ENCODE measurements around the gene MAEA.

DNA sequence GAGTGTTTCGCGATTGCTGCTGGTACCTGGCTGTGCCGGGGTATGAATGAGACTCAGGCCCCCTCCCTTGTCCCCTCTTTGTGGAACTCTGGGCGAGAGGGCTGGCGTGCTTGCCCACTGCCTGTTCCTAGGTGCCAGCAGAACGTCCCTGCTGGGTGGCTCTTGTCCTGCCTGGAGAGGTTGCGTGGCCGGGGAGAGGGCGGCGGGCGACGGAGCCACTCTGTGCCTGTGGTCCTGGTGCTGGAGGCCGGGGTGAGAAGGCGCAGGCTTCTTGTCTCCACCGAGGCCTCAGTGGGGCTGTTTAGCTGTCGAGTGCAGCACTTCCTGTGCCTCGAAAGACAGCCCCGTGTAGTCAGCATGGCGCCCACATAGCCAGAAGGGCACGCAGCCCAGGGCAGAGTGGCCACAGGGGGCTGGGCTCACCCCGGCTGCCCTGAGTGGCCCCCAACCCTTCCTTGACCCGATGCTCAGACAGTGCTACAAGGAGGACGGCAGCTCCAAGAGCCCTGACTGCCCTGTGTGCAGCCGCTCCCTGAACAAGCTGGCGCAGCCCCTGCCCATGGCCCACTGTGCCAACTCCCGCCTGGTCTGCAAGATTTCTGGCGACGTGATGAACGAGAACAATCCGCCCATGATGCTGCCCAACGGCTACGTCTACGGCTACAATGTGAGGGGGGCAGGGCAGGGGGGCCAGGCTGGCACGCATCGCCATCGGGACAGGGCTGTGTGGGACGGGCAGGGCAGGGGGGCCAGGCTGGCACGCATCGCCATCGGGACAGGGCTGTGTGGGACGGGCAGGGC, 48.5 kb downstream of the MAEA start:
- no peak for TF ChIP-seq EZH2 (IDR thresholded peaks at IDR 0.05; ENCODE audit: low read depth, unreplicated experiment)
- TF ChIP-seq EZH2phosphoT487 (IDR thresholded peaks at IDR 0.05; ENCODE audit: unreplicated experiment), result no peak
- TF ChIP-seq, protein P1, sequence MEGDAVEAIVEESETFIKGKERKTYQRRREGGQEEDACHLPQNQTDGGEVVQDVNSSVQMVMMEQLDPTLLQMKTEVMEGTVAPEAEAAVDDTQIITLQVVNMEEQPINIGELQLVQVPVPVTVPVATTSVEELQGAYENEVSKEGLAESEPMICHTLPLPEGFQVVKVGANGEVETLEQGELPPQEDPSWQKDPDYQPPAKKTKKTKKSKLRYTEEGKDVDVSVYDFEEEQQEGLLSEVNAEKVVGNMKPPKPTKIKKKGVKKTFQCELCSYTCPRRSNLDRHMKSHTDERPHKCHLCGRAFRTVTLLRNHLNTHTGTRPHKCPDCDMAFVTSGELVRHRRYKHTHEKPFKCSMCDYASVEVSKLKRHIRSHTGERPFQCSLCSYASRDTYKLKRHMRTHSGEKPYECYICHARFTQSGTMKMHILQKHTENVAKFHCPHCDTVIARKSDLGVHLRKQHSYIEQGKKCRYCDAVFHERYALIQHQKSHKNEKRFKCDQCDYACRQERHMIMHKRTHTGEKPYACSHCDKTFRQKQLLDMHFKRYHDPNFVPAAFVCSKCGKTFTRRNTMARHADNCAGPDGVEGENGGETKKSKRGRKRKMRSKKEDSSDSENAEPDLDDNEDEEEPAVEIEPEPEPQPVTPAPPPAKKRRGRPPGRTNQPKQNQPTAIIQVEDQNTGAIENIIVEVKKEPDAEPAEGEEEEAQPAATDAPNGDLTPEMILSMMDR (conservative IDR thresholded peaks at IDR 0.05; ENCODE audit: low read depth in 2 of 2), result no peak
- TF ChIP-seq POLR2AphosphoS5 (IDR thresholded peaks at IDR 0.05; ENCODE audit: low read depth), result no peak
- TF ChIP-seq, protein P2, sequence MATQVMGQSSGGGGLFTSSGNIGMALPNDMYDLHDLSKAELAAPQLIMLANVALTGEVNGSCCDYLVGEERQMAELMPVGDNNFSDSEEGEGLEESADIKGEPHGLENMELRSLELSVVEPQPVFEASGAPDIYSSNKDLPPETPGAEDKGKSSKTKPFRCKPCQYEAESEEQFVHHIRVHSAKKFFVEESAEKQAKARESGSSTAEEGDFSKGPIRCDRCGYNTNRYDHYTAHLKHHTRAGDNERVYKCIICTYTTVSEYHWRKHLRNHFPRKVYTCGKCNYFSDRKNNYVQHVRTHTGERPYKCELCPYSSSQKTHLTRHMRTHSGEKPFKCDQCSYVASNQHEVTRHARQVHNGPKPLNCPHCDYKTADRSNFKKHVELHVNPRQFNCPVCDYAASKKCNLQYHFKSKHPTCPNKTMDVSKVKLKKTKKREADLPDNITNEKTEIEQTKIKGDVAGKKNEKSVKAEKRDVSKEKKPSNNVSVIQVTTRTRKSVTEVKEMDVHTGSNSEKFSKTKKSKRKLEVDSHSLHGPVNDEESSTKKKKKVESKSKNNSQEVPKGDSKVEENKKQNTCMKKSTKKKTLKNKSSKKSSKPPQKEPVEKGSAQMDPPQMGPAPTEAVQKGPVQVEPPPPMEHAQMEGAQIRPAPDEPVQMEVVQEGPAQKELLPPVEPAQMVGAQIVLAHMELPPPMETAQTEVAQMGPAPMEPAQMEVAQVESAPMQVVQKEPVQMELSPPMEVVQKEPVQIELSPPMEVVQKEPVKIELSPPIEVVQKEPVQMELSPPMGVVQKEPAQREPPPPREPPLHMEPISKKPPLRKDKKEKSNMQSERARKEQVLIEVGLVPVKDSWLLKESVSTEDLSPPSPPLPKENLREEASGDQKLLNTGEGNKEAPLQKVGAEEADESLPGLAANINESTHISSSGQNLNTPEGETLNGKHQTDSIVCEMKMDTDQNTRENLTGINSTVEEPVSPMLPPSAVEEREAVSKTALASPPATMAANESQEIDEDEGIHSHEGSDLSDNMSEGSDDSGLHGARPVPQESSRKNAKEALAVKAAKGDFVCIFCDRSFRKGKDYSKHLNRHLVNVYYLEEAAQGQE (IDR thresholded peaks at IDR 0.05; ENCODE audit: unreplicated experiment), result no peak
- TF ChIP-seq STAT1 (IDR thresholded peaks at IDR 0.05; ENCODE audit: unreplicated experiment), result no peak
- TF ChIP-seq CREB1 (CRISPR knock-in tag; IDR thresholded peaks at IDR 0.05; ENCODE audit: low read depth), result no peak
- TF ChIP-seq, protein P3, sequence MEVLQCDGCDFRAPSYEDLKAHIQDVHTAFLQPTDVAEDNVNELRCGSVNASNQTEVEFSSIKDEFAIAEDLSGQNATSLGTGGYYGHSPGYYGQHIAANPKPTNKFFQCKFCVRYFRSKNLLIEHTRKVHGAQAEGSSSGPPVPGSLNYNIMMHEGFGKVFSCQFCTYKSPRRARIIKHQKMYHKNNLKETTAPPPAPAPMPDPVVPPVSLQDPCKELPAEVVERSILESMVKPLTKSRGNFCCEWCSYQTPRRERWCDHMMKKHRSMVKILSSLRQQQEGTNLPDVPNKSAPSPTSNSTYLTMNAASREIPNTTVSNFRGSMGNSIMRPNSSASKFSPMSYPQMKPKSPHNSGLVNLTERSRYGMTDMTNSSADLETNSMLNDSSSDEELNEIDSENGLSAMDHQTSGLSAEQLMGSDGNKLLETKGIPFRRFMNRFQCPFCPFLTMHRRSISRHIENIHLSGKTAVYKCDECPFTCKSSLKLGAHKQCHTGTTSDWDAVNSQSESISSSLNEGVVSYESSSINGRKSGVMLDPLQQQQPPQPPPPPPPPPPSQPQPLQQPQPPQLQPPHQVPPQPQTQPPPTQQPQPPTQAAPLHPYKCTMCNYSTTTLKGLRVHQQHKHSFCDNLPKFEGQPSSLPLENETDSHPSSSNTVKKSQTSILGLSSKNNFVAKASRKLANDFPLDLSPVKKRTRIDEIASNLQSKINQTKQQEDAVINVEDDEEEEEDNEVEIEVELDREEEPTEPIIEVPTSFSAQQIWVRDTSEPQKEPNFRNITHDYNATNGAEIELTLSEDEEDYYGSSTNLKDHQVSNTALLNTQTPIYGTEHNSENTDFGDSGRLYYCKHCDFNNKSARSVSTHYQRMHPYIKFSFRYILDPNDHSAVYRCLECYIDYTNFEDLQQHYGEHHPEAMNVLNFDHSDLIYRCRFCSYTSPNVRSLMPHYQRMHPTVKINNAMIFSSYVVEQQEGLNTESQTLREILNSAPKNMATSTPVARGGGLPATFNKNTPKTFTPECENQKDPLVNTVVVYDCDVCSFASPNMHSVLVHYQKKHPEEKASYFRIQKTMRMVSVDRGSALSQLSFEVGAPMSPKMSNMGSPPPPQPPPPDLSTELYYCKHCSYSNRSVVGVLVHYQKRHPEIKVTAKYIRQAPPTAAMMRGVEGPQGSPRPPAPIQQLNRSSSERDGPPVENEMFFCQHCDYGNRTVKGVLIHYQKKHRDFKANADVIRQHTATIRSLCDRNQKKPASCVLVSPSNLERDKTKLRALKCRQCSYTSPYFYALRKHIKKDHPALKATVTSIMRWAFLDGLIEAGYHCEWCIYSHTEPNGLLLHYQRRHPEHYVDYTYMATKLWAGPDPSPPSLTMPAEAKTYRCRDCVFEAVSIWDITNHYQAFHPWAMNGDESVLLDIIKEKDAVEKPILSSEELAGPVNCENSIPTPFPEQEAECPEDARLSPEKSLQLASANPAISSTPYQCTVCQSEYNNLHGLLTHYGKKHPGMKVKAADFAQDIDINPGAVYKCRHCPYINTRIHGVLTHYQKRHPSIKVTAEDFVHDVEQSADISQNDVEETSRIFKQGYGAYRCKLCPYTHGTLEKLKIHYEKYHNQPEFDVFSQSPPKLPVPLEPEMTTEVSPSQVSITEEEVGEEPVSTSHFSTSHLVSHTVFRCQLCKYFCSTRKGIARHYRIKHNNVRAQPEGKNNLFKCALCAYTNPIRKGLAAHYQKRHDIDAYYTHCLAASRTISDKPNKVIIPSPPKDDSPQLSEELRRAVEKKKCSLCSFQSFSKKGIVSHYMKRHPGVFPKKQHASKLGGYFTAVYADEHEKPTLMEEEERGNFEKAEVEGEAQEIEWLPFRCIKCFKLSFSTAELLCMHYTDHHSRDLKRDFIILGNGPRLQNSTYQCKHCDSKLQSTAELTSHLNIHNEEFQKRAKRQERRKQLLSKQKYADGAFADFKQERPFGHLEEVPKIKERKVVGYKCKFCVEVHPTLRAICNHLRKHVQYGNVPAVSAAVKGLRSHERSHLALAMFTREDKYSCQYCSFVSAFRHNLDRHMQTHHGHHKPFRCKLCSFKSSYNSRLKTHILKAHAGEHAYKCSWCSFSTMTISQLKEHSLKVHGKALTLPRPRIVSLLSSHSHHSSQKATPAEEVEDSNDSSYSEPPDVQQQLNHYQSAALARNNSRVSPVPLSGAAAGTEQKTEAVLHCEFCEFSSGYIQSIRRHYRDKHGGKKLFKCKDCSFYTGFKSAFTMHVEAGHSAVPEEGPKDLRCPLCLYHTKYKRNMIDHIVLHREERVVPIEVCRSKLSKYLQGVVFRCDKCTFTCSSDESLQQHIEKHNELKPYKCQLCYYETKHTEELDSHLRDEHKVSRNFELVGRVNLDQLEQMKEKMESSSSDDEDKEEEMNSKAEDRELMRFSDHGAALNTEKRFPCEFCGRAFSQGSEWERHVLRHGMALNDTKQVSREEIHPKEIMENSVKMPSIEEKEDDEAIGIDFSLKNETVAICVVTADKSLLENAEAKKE (CRISPR knock-in tag; IDR thresholded peaks at IDR 0.05), result no peak
- TF ChIP-seq, protein P4, sequence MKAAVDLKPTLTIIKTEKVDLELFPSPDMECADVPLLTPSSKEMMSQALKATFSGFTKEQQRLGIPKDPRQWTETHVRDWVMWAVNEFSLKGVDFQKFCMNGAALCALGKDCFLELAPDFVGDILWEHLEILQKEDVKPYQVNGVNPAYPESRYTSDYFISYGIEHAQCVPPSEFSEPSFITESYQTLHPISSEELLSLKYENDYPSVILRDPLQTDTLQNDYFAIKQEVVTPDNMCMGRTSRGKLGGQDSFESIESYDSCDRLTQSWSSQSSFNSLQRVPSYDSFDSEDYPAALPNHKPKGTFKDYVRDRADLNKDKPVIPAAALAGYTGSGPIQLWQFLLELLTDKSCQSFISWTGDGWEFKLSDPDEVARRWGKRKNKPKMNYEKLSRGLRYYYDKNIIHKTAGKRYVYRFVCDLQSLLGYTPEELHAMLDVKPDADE (IDR thresholded peaks at IDR 0.05), result no peak
- no peak for TF ChIP-seq NANOG (IDR thresholded peaks at IDR 0.05; ENCODE audit: borderline replicate concordance)
- no peak for TF ChIP-seq ZNF331 (CRISPR knock-in tag; IDR thresholded peaks at IDR 0.05; ENCODE audit: low read depth)
- TF ChIP-seq JUNB (IDR thresholded peaks at IDR 0.05; ENCODE audit: unreplicated experiment), result no peak
